Activated CD4-positive, alpha-beta T cell treated with anti-CD3 and anti-CD28 coated beads, Interleukin-2, amount 50 U/mL, for 16 hours (primary cell): ENCODE measurements around the gene CDH22.

Experiments
- DNase-seq: peaks from one replicate; pipeline ENCODE4 v3.0.0-alpha.2; 2020

Gene CDH22

GRCh38 chr20:46342451-46343347, 34.4 kb upstream of the CDH22 start:
- no peak for DNase-seq

DNA sequence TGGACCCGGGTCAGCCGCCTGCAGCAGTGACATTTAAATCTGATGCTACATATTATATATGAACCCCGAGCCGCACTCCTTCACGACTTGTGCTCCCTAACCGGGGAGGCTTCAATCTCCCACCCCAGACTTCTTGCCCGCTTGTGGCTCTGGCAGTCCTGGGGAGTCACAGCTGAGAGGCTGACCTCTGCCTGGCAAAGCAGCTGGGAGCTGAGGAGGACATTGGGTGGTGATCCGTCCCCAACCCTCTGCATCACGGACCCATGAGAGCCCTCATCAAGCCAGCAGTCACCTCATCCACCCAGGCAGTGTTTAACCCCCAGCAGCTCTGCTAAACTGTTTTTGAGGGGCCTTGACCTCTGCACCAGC, 33.7 kb upstream of the CDH22 start:
- DNase-seq = no peak

GRCh38 chr20:46341074-46342009, 33.0 kb upstream of the CDH22 start:
- DNase-seq = no peak

DNA sequence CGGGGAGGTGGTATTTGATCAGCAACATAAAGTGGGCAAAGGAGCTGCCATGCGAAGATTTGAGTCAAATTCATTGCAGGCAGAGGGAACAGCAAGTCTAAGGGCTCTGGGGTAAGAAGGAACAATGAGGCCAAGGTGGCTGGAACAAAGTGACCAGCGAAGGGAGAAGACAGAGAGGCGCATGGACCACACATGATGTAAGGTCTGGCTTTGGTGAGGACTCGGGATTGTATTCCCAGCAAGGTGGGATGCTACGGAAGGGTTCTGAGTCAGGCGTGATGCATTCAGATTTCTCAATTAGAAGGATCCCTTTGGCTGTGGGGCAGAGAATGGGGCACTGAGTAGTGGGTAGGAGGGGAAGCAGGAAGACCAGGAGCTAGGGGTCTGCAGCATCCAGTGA, 30.7 kb upstream of the CDH22 start:
- DNase-seq = no peak

GRCh38 chr20:46336735-46337134, 28.4 kb upstream of the CDH22 start:
- DNase-seq = no peak

- DNase-seq = no peak
These were observed 26.1 kb upstream of the CDH22 start for GRCh38 chr20:46334303-46334904.

- DNase-seq = no peak
These were observed 25.1 kb upstream of the CDH22 start for GRCh38 chr20:46333161-46333991.

- no peak for DNase-seq
These were observed 24.3 kb upstream of the CDH22 start for GRCh38 chr20:46332373-46333160.

- DNase-seq = no peak
These were observed 23.5 kb upstream of the CDH22 start for GRCh38 chr20:46331611-46332361.

- DNase-seq = no peak
These were observed 22.6 kb upstream of the CDH22 start for GRCh38 chr20:46330831-46331371.

- no peak for DNase-seq
These were observed 21.9 kb upstream of the CDH22 start for GRCh38 chr20:46330072-46330763.

DNA sequence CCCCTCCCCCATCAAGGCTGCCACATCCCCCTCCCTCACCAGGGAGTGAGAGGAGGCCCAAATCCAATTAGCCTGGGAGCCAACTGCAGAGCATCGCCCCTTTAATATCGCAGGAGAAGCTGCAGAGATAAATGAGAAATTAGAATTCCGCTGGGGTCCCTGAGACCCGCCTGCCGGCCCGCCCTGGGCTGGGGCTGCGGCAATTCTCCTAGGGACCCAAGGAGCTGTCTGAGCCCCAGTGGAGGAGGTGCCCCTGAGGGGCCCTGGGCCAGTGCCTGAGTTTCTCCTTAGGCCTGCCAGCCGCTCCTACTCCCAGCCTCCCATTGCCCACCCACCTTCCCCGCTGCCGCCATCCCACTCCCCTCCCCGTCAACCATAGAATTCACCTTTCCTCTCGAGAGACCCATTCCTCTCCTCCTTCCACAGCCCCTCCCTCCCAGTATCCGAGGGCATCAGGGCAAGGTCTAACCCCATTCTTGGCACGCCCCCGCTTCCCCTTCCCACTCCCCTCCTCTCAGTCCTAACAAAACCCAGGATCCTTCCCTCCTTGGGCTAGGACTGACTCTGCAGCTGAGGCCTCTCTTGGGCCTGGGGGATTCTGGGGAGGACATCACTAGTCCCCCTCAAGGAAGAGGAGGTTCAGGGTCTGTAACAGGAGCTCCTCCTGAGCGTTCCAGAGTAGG, 20.0 kb upstream of the CDH22 start:
- no peak for DNase-seq

- DNase-seq = no peak
These were observed 19.3 kb upstream of the CDH22 start for GRCh38 chr20:46327557-46327956.

- DNase-seq = no peak
These were observed 17.5 kb upstream of the CDH22 start for GRCh38 chr20:46325789-46326188.

- peak; percentile 14 for DNase-seq
These were observed 16.8 kb upstream of the CDH22 start for GRCh38 chr20:46324960-46325703.

DNA sequence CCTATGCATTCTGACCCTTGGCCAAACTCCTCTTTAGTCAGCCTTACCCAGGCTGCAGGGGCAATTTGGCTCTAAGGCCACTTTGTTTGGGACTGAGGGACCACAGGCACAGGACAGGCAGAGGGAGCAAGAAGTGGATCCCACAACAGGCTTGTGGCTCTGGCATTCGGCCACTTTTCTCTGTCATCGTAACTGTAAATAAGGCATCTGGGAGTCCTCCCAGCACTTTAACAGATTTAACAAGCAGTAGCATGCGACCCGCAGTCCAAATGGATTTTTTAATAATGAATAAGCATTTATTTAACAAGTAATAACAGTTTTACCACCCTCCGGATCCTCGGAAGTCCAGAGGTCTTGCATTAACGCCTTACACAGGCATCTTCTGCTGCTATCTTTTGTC, 16.1 kb upstream of the CDH22 start:
- DNase-seq = no peak

DNA sequence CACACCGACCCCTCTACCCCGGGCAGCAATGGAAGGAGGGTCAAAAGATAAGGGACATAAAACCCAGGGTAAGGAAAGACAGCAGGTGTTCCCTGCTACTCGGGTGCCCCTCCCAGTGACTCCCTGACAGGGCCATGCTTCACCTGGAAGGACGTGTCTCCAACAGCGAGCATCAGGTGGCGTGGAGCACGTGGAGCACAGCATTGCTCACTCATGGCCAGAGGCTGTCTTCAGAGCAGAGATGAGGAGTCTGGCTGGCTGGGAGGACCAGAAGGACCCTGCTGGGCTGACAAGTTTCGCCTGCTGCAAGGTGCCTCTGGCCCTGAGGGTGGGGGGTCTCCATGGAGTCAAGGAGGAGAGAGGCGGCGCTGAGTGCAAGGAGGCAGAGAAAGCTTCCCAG, 15.3 kb upstream of the CDH22 start:
- DNase-seq = no peak

GRCh38 chr20:46322641-46323040, 14.3 kb upstream of the CDH22 start:
- DNase-seq = no peak
